22Rv1 (cell line): ENCODE results near the gene FBXO47.

Experiments used
- CTCF ChIP-seq: fragments of 450-650 bp; IDR thresholded peaks from 2 replicates; pipeline ENCODE4 v1.5.1; 2017; ENCODE audit warnings: mild to moderate bottlenecking
- ZFX ChIP-seq: fragments of 450-650 bp; IDR thresholded peaks from 2 replicates; pipeline ENCODE4 v1.6.1; 2017; ENCODE audit warnings: antibody characterized with exemption, borderline replicate concordance

GRCh38 chr17:38967290-38967738 is at the start of gene FBXO47:
- no peak for TF ChIP-seq CTCF
- no peak for TF ChIP-seq ZFX
